SKM-1 treated with dmso at 0.1 percent for 144 hours (cell line): ENCODE data around the gene CDC34.

ENCODE experiments used
- DNase-seq: peaks from one replicate; lab custom pipeline; 2025; ENCODE audit not compliant: unreplicated experiment; lab: John Stamatoyannopoulos, UW

CDC34 gene

GRCh38 chr19:531753-532560 lies at the start of gene CDC34:
Gene CDC34, plus strand, starts transcription at chr19:531760. Its CDS starts 172 bp downstream, at chr19:531932.
- DNase-seq = no peak

GRCh38 chr19:482186-483041 lies 49.1 kb upstream of the CDC34 start:
- no peak for DNase-seq

GRCh38 chr19:483332-484072 lies 48.1 kb upstream of the CDC34 start:
- no peak for DNase-seq

- DNase-seq = no peak
Observed at GRCh38 chr19:484494-484893, 47.1 kb upstream of the CDC34 start.

- no peak for DNase-seq
Observed at GRCh38 chr19:485077-485476, 46.5 kb upstream of the CDC34 start.

GRCh38 chr19:485583-486236 lies 45.9 kb upstream of the CDC34 start:
- DNase-seq = no peak

GRCh38 chr19:488505-489417 lies 42.8 kb upstream of the CDC34 start:
- peak; percentile 82 for DNase-seq

- no peak for DNase-seq
Observed at GRCh38 chr19:489418-490196, 42.0 kb upstream of the CDC34 start.

- DNase-seq = no peak
Observed at GRCh38 chr19:491146-491741, 40.3 kb upstream of the CDC34 start.

- DNase-seq = no peak
Observed at GRCh38 chr19:492091-492531, 39.4 kb upstream of the CDC34 start.

- DNase-seq = no peak
Observed at GRCh38 chr19:493391-494170, 38.0 kb upstream of the CDC34 start.

- DNase-seq = no peak
Observed at GRCh38 chr19:494171-495080, 37.1 kb upstream of the CDC34 start.

GRCh38 chr19:495081-495401 lies 36.5 kb upstream of the CDC34 start:
- no peak for DNase-seq

- DNase-seq = no peak
Observed at GRCh38 chr19:495402-496111, 36.0 kb upstream of the CDC34 start.

- no peak for DNase-seq
Observed at GRCh38 chr19:496112-496665, 35.4 kb upstream of the CDC34 start, which contains the start of gene MADCAM1. Gene MADCAM1, plus strand, starts transcription at chr19:496486. Its CDS starts 14 bp downstream, at chr19:496500.

GRCh38 chr19:496986-497385 lies 34.6 kb upstream of the CDC34 start:
- DNase-seq = no peak
